IPS DF 19.7 (cell line): ENCODE measurements around the gene TNS3.

Experiments used
- DNase-seq: peaks from one replicate; pipeline ENCODE4 v3.0.0-alpha.2; 2013; ENCODE audit warnings: low read depth, low spot score

The TNS3 gene

GRCh38 chr7:47329320-47329926, 252.5 kb downstream of the TNS3 start:
- no peak for DNase-seq

- DNase-seq: no peak
Observed at GRCh38 chr7:47328392-47329319, 253.3 kb downstream of the TNS3 start.

- DNase-seq: peak; percentile 74
Observed at GRCh38 chr7:47327698-47328391, 254.1 kb downstream of the TNS3 start.

GRCh38 chr7:47327346-47327697, 254.6 kb downstream of the TNS3 start:
- DNase-seq: no peak

- DNase-seq: no peak
Observed at GRCh38 chr7:47326808-47327207, 255.1 kb downstream of the TNS3 start.

- no peak for DNase-seq
Observed at GRCh38 chr7:47326220-47326619, 255.7 kb downstream of the TNS3 start.

GRCh38 chr7:47325337-47325736, 256.6 kb downstream of the TNS3 start:
- DNase-seq: no peak

- DNase-seq: no peak
Observed at GRCh38 chr7:47323904-47324303, 258.0 kb downstream of the TNS3 start.

GRCh38 chr7:47322731-47323130, 259.2 kb downstream of the TNS3 start:
- no peak for DNase-seq

GRCh38 chr7:47320296-47320695, 261.6 kb downstream of the TNS3 start:
- DNase-seq: no peak

- DNase-seq: no peak
Observed at GRCh38 chr7:47318395-47319182, 263.3 kb downstream of the TNS3 start.

- no peak for DNase-seq
Observed at GRCh38 chr7:47317487-47317886, 264.4 kb downstream of the TNS3 start.

- no peak for DNase-seq
Observed at GRCh38 chr7:47314728-47315607, 266.9 kb downstream of the TNS3 start.

GRCh38 chr7:47314248-47314647, 267.7 kb downstream of the TNS3 start:
- DNase-seq: no peak

- DNase-seq: no peak
Observed at GRCh38 chr7:47313564-47313963, 268.3 kb downstream of the TNS3 start.

GRCh38 chr7:47311891-47312290, 270.0 kb downstream of the TNS3 start:
- no peak for DNase-seq

- DNase-seq: no peak
Observed at GRCh38 chr7:47310020-47310419, 271.9 kb downstream of the TNS3 start.

GRCh38 chr7:47308808-47309207, 273.1 kb downstream of the TNS3 start:
- DNase-seq: no peak

- no peak for DNase-seq
Observed at GRCh38 chr7:47307311-47307710, 274.6 kb downstream of the TNS3 start.
